HepG2 (cell line): ENCODE data around the gene CALY. TPM values are rescaled to one million over a fixed set of nuclear protein-coding genes. Genes with fewer than 3 reads are reported as not detected.

Source experiments
- ARNTL ChIP-seq: sonication (generic); formaldehyde crosslinking; IDR thresholded peaks from 2 replicates; pipeline ENCODE4 v1.4.0; 2020; ENCODE audit warnings: mild to moderate bottlenecking, missing genetic modification reagents
- CREB1 ChIP-seq, 2 experiments: fragments of 450-650 bp in 1 of 2; IDR thresholded peaks; 2 replicates each; pipeline ENCODE4 v1.6.1; 2016 to 2017; ENCODE audit warnings: control low read depth in 1 of 2, mild to moderate bottlenecking in 1 of 2, missing compliant biosample characterization in 1 of 2, missing genetic modification characterization in 1 of 2
- ISL2 ChIP-seq: sonication (generic); formaldehyde crosslinking; IDR thresholded peaks from 2 replicates; pipeline ENCODE4 v1.5.0; 2020; ENCODE audit warnings: missing genetic modification reagents
- KAT2B ChIP-seq: fragments of 150-350 bp; IDR thresholded peaks from 2 replicates; pipeline ENCODE4 v1.6.1; 2014; ENCODE audit warnings: low read depth, low read length, borderline replicate concordance
- KDM3A ChIP-seq: IDR thresholded peaks from 2 replicates; pipeline ENCODE4 v1.6.1; 2018; ENCODE audit warnings: low read depth, missing compliant biosample characterization
- MED13 ChIP-seq: sonication (generic); formaldehyde crosslinking; IDR thresholded peaks from 2 replicates; pipeline ENCODE4 v1.5.0; 2020; ENCODE audit warnings: missing genetic modification reagents
- SETDB1 ChIP-seq: sonication (generic); formaldehyde crosslinking; IDR thresholded peaks from 2 replicates; pipeline ENCODE4 v1.5.1; 2020; ENCODE audit warnings: missing genetic modification reagents, mild to moderate bottlenecking, borderline replicate concordance
- SMAD3 ChIP-seq: sonication (generic); formaldehyde crosslinking; IDR thresholded peaks from 2 replicates; pipeline ENCODE4 v1.4.0; 2020; ENCODE audit warnings: missing genetic modification reagents
- SOX13 ChIP-seq, 3 experiments: fragments of 450-650 bp in 1 of 3; sonication (generic) in 1 of 3; formaldehyde crosslinking in 1 of 3; IDR thresholded peaks in 2 of 3; conservative IDR thresholded peaks in 1 of 3; 2 replicates each; pipeline versions ENCODE4 v1.5.0 to v1.6.1; 2016 to 2020; ENCODE audit warnings: antibody characterized with exemption in 1 of 3, mild to moderate bottlenecking in 1 of 3, missing compliant biosample characterization in 1 of 3, missing genetic modification reagents in 1 of 3, moderate library complexity in 1 of 3
- ZBTB7B ChIP-seq: sonication (generic); formaldehyde crosslinking; IDR thresholded peaks from 2 replicates; pipeline ENCODE4 v1.4.0; 2020; ENCODE audit warnings: missing genetic modification reagents
- ZNF281 ChIP-seq: sonication (generic); formaldehyde crosslinking; IDR thresholded peaks from 2 replicates; pipeline ENCODE4 v1.4.0; 2020; ENCODE audit warnings: missing genetic modification reagents, borderline replicate concordance
- ZNF451 ChIP-seq: sonication (generic); formaldehyde crosslinking; IDR thresholded peaks from 2 replicates; pipeline ENCODE4 v1.5.0; 2020; ENCODE audit warnings: mild to moderate bottlenecking, missing genetic modification reagents
- ZNF614 ChIP-seq: IDR thresholded peaks from 2 replicates; pipeline ENCODE4 v1.6.1; 2018; ENCODE audit warnings: missing biosample characterization, missing genetic modification reagents, inconsistent platforms, borderline replicate concordance
- ZNF615 ChIP-seq: sonication (generic); formaldehyde crosslinking; IDR thresholded peaks from 2 replicates; pipeline ENCODE4 v1.5.0; 2020; ENCODE audit warnings: mild to moderate bottlenecking, missing genetic modification reagents, borderline replicate concordance
- ZSCAN9 ChIP-seq: IDR thresholded peaks from 2 replicates; pipeline ENCODE4 v1.6.1; 2016; ENCODE audit warnings: borderline replicate concordance
- polyA plus RNA-seq, 8 experiments: library from polyadenylated mRNA; depleted of rRNA in 3 of 8; stranded (reverse) in 7 of 8; unstranded in 1 of 8; fragments of >200 nt; fragmentation: Illumina TruSeq in 4 of 8; extraction: Trizol in 4 of 8; gene quantifications; 2 replicates each; pipeline versions ENCODE4 v1.2.1 to v1.2.3, GENCODE V29; 2011 to 2016; ENCODE audit warnings: low read depth in 4 of 8, missing spikeins in 1 of 8, mixed read lengths in 1 of 8; ENCODE audit not compliant: insufficient read depth in 1 of 8
- total RNA-seq, 5 experiments: library from RNA; depleted of rRNA; stranded (reverse); fragments of >200 nt; fragmentation: Illumina TruSeq; extraction: Trizol; gene quantifications; 2 replicates each; pipeline ENCODE4 v1.2.3, GENCODE V29; 2016; ENCODE audit warnings: low read depth in 1 of 5
- TF ChIP-seq, protein P1 (sequence below): sonication (generic); formaldehyde crosslinking; IDR thresholded peaks from 2 replicates; pipeline ENCODE4 v1.8.1; 2023; ENCODE audit warnings: mild to moderate bottlenecking, moderate library complexity, missing genetic modification reagents
- TF ChIP-seq, protein P2 (sequence below): sonication (generic); formaldehyde crosslinking; IDR thresholded peaks from 2 replicates; pipeline ENCODE4 v1.4.0; 2020; ENCODE audit warnings: mild to moderate bottlenecking, missing genetic modification reagents, borderline replicate concordance
- TF ChIP-seq, protein P3 (sequence below): sonication (generic); formaldehyde crosslinking; IDR thresholded peaks from 2 replicates; pipeline ENCODE4 v1.5.1; 2020; ENCODE audit warnings: missing genetic modification reagents, mild to moderate bottlenecking, borderline replicate concordance

The CALY gene
- total and polyA plus RNA-seq, 2 of the 13 experiments (the other 11 are each of a cell fraction or from before 2014, with no cell fraction given): 0.08 TPM; not detected in 1

GRCh38 chr10:133359972-133360610 lies 23.4 kb upstream of the CALY start (continued):
- TF ChIP-seq, protein P1, sequence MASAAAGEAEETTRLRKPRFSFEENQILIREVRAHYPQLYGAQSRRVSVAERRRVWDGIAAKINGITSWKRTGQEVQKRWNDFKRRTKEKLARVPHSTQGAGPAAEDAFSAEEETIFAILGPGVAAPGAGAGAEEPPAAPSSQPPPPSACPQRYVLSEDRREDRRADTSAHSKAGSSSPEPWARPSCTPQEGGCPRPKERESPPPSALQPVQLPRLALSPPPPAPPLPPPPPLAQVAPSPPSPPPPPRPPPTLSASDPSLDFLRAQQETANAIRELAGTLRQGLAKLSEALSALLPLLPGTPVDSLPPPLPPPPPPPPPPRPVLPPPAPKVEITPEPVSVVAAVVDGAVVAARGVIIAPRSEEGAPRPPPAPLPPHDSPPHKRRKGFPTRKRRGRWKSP (CRISPR knock-in tag): 0 out of 2 replicates have a peak, but pooled peaks have one; percentile 48
- peak; percentile 68; the same call in 1 of the 2 replicates for TF ChIP-seq SMAD3
- 0 out of 2 replicates have a peak, but pooled peaks have one; percentile 27 for TF ChIP-seq ZBTB7B
- TF ChIP-seq ARNTL: peak; percentile 50
- TF ChIP-seq ZNF451 (CRISPR knock-in tag): no peak
- TF ChIP-seq CREB1 (IDR thresholded peaks at IDR 0.05): no peak
- TF ChIP-seq CREB1 (CRISPR knock-in tag; IDR thresholded peaks at IDR 0.05): no peak
- TF ChIP-seq, protein P2, sequence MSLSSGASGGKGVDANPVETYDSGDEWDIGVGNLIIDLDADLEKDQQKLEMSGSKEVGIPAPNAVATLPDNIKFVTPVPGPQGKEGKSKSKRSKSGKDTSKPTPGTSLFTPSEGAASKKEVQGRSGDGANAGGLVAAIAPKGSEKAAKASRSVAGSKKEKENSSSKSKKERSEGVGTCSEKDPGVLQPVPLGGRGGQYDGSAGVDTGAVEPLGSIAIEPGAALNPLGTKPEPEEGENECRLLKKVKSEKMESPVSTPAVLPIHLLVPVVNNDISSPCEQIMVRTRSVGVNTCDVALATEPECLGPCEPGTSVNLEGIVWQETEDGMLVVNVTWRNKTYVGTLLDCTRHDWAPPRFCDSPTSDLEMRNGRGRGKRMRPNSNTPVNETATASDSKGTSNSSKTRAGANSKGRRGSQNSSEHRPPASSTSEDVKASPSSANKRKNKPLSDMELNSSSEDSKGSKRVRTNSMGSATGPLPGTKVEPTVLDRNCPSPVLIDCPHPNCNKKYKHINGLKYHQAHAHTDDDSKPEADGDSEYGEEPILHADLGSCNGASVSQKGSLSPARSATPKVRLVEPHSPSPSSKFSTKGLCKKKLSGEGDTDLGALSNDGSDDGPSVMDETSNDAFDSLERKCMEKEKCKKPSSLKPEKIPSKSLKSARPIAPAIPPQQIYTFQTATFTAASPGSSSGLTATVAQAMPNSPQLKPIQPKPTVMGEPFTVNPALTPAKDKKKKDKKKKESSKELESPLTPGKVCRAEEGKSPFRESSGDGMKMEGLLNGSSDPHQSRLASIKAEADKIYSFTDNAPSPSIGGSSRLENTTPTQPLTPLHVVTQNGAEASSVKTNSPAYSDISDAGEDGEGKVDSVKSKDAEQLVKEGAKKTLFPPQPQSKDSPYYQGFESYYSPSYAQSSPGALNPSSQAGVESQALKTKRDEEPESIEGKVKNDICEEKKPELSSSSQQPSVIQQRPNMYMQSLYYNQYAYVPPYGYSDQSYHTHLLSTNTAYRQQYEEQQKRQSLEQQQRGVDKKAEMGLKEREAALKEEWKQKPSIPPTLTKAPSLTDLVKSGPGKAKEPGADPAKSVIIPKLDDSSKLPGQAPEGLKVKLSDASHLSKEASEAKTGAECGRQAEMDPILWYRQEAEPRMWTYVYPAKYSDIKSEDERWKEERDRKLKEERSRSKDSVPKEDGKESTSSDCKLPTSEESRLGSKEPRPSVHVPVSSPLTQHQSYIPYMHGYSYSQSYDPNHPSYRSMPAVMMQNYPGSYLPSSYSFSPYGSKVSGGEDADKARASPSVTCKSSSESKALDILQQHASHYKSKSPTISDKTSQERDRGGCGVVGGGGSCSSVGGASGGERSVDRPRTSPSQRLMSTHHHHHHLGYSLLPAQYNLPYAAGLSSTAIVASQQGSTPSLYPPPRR (CRISPR knock-in tag): 0 out of 2 replicates have a peak, but pooled peaks have one; percentile 11
- no peak for TF ChIP-seq ZNF615
- TF ChIP-seq ISL2 (CRISPR knock-in tag): no peak
- no peak for TF ChIP-seq KAT2B
- no peak for TF ChIP-seq ZNF614
- TF ChIP-seq, protein P3, sequence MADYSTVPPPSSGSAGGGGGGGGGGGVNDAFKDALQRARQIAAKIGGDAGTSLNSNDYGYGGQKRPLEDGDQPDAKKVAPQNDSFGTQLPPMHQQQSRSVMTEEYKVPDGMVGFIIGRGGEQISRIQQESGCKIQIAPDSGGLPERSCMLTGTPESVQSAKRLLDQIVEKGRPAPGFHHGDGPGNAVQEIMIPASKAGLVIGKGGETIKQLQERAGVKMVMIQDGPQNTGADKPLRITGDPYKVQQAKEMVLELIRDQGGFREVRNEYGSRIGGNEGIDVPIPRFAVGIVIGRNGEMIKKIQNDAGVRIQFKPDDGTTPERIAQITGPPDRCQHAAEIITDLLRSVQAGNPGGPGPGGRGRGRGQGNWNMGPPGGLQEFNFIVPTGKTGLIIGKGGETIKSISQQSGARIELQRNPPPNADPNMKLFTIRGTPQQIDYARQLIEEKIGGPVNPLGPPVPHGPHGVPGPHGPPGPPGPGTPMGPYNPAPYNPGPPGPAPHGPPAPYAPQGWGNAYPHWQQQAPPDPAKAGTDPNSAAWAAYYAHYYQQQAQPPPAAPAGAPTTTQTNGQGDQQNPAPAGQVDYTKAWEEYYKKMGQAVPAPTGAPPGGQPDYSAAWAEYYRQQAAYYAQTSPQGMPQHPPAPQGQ (CRISPR knock-in tag): no peak
- no peak for TF ChIP-seq ZNF281 (CRISPR knock-in tag)
- 0 out of 2 replicates have a peak, but pooled peaks have one; percentile 52 for TF ChIP-seq ZSCAN9
- no peak for TF ChIP-seq SOX13 (IDR thresholded peaks at IDR 0.05)
- no peak for TF ChIP-seq SOX13 (CRISPR knock-in tag; conservative IDR thresholded peaks at IDR 0.05 in 1 of 2, IDR thresholded peaks at IDR 0.05 in 1 of 2)
- no peak for TF ChIP-seq KDM3A
- no peak for TF ChIP-seq MED13 (CRISPR knock-in tag)
- no peak for TF ChIP-seq SETDB1 (CRISPR knock-in tag)
